Mucosa of gallbladder (tissue), 1 donor: ENCODE measurements around the gene SACM1L. TPM values are rescaled to one million over a fixed set of nuclear protein-coding genes. Genes with fewer than 3 reads are reported as not detected.
A peak's percentile ranks its signal among the peaks of the same experiment; 100 is the strongest.

Experiments used
- DNase-seq: peaks from one replicate; pipeline ENCODE4 v3.0.0-alpha.2; 2020; ENCODE audit warnings: low spot score
- total RNA-seq: library from RNA; stranded (reverse); gene quantifications from one replicate; pipeline ENCODE4 v1.2.1, GENCODE V29; 2021
- donor health status: DM: no; HTN: no; CAD: no.

The SACM1L gene
- total RNA-seq, 1 donor from 2014 or later, result 51.8 TPM

DNA sequence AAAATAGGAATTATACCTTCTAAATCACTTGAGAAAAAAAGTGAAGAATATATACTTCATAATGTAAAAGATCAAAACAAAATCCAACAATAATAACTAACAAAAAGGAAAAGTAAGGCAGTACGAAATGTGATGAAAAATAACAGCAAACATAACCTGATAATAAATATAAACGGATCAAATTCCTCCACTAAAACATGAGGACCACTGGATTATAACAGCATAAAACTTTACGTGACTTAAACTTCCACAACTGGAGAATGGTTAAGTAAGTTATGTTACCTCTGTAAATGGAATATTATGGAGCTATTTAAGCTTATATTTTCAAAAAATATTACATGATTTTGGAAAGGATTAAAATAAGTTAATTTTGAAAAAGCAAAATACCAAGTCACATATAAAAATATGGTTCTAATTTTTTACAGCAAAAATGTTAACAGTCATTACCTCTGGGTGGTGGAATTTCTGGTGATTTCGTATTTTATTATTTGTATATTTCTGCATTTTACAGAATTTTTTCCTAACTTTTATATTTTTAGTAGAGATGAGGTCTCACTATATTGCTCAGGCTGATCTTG lies 100.1 kb downstream of the SACM1L start:
- DNase-seq, result no peak

DNA sequence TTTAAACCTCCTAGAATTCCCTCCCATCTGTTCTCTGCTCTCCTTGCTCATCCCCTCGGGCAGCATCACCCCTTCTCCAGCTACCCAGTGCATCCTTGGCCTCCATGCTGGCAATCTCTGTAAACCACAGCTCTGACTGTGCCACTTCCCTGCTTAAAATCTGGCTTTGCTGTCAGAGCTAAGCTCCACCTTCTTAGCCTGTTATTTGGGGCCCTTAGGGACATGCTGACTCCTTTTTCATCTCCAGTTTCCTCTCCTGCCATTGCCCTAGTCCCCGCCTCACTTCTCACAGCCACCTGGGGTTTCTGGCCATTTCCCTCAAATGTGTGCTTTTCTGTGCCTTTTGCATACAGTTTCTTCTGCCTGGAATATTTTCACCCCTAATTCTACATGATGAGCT lies 101.4 kb downstream of the SACM1L start:
- peak; percentile 5 for DNase-seq

GRCh38 chr3:45792036-45792435 lies 102.8 kb downstream of the SACM1L start:
- DNase-seq, result no peak

GRCh38 chr3:45792516-45793172 lies 103.4 kb downstream of the SACM1L start:
- DNase-seq, result peak; percentile 4

DNA sequence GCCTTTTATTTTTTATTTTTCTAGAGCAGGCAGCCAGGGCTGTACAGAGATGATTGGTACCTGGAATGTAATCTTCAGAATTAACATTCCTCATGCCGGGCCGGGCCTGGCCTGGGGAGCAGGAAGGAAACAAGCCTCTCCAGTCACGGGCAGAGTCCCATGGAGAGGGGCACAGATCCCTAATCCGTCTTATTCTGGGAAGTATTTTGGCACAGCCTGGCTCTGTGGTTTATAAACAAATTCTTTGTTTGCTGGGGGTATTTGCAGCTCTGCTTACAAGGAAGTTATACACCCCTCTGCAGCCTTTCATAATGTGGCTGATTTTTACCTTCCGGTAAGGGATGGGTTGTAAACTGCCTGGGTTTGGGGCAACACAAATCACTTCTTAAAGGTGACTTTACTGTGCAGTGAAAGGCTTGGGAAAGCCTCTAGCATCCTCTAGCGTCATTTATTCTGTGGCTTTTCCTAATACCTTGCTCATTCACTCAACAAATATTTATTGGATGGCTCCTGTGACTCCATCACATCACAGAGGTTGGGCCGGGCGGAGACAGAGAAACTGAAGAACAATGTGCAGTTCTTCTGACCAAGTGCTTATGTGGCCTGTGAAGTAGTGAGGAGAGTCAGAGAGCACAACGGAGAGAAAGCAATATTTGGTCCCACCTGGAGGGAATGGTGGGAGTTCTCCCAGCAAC lies 104.4 kb downstream of the SACM1L start:
- no peak for DNase-seq

GRCh38 chr3:45794177-45794560 lies 105.0 kb downstream of the SACM1L start:
- no peak for DNase-seq

GRCh38 chr3:45794660-45795059 lies 105.5 kb downstream of the SACM1L start:
- DNase-seq, result no peak

Other genes starting within 250 kb of the SACM1L start
- gene LIMD1, start 94.6 kb upstream of the SACM1L start, total RNA-seq, result 76.8 TPM
- 55.4 TPM for gene SLC6A20, start 107.1 kb downstream of the SACM1L start, total RNA-seq
- gene LZTFL1, start 152.7 kb downstream of the SACM1L start, total RNA-seq, result 25.4 TPM
- gene CCR9, start 197.1 kb downstream of the SACM1L start, total RNA-seq, result 0.23 TPM